GM11168 (cell line): ENCODE measurements around the gene ANXA2.
"Not testable (repeated sequence)": the region's sequence is repeated elsewhere in the genome, so short reads cannot be mapped to it uniquely, and the experiment has no call there.

Experiments used
- in situ Hi-C: fragments of 300-500 bp; cut with MboI; formaldehyde crosslinking; loops from one replicate; pipeline ENCODE4 v1.12.0; 2022; ENCODE audit warnings: low sequenced_read_pairs; ENCODE audit not compliant: unreplicated experiment

Gene ANXA2

GRCh38 chr15:60411774-60412425 is 14.1 kb upstream of the ANXA2 start:
- in situ Hi-C loops, result no loop called here

- in situ Hi-C loops, result not testable (repeated sequence)
Measured at GRCh38 chr15:60410350-60410749, 12.6 kb upstream of the ANXA2 start.

GRCh38 chr15:60408463-60408981 is 10.7 kb upstream of the ANXA2 start:
- in situ Hi-C loops, result no loop called here

- in situ Hi-C loops, result no loop called here
Measured at GRCh38 chr15:60407415-60407805, 9.6 kb upstream of the ANXA2 start.

- in situ Hi-C loops, result no loop called here
Measured at GRCh38 chr15:60406513-60407414, 9.0 kb upstream of the ANXA2 start.

- in situ Hi-C loops, result no loop called here
Measured at GRCh38 chr15:60405399-60405798, 7.6 kb upstream of the ANXA2 start.

GRCh38 chr15:60404351-60404750 is 6.6 kb upstream of the ANXA2 start:
- in situ Hi-C loops, result not testable (repeated sequence)

GRCh38 chr15:60400944-60401343 is 3.2 kb upstream of the ANXA2 start:
- in situ Hi-C loops, result no loop called here

- in situ Hi-C loops, result no loop called here
Measured at GRCh38 chr15:60399931-60400330, 2.1 kb upstream of the ANXA2 start.

- in situ Hi-C loops, result no loop called here
Measured at GRCh38 chr15:60399246-60399915, 1.6 kb upstream of the ANXA2 start.

GRCh38 chr15:60396958-60397771 is 621 bp downstream of the ANXA2 start:
- in situ Hi-C loops, result no loop called here

GRCh38 chr15:60396560-60396957 is 1.2 kb downstream of the ANXA2 start:
- in situ Hi-C loops, result no loop called here

GRCh38 chr15:60396100-60396499 is 1.7 kb downstream of the ANXA2 start:
- in situ Hi-C loops, result no loop called here

- in situ Hi-C loops, result no loop called here
Measured at GRCh38 chr15:60395276-60396011, 2.3 kb downstream of the ANXA2 start.

GRCh38 chr15:60394689-60395097 is 3.1 kb downstream of the ANXA2 start:
- in situ Hi-C loops, result no loop called here

GRCh38 chr15:60392986-60393790 is 4.6 kb downstream of the ANXA2 start:
- in situ Hi-C loops, result no loop called here

GRCh38 chr15:60392601-60392985 is 5.2 kb downstream of the ANXA2 start:
- in situ Hi-C loops, result no loop called here

GRCh38 chr15:60391722-60392315 is 6.0 kb downstream of the ANXA2 start:
- in situ Hi-C loops, result no loop called here
